Hypothalamus (tissue), 51 donors: ENCODE measurements around the gene TRPM8.

Source experiments
- DNase-seq, 51 donors: peaks; one replicate each; lab custom pipeline; 2025; lab: John Stamatoyannopoulos, UW

The TRPM8 gene

DNA sequence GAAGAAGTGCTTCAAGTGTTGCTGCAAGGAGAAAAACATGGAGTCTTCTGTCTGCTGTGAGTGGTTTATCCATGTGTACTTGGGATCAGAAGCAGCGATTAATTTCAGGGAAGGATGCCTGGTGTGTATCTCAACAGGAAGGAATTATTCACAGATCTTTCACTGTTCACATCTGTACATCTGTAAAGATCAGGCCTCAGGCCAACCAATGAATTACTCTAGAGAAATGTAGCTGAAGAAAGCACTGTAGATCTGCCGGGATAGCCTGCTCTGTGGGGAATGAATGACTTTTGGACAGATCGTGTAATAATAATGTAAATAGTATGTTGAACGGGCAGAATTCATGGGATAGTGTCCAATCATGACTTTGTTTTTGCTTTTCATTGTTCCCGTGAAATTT lies 79.3 kb downstream of the TRPM8 start:
- DNase-seq, result no peak

DNA sequence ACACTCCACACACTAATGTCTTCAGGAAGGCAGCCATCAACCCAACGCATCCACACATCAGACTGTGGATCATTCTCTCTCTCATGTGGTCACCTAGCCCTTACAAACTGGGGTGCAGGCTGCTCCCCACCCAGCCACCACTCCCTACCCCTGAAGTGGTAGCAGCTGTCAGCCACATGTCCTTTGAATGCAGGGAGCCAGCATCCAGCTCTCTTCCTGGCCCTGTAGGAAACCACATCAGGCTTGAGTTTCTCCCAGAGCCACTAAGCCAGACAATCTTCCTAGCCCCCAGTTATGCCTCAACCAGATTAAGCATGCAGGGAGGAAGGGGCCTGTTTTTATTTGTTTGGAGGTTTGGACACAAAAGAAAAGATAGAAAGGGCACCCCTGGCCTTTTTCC lies 80.5 kb downstream of the TRPM8 start:
- no peak for DNase-seq

DNA sequence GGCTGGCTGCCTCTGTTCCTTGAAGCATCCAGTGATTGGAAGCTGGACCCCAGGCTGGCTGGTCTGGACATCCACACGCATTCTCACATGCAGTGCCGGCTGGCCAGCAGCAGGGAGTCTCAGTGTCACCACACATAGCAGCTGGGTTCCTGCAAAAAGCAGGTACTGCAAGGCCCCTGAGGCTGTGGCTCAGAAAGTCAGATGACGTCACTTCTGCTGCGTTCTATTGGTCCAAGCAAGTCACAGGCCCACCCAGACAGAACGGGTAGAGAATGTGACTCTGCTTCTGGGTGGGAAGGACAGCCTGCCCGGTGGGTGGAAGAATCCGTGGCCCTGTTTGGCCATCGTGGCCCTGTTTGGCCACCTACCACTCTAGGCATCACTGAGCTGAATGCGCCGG lies 82.0 kb downstream of the TRPM8 start:
- no peak for DNase-seq

DNA sequence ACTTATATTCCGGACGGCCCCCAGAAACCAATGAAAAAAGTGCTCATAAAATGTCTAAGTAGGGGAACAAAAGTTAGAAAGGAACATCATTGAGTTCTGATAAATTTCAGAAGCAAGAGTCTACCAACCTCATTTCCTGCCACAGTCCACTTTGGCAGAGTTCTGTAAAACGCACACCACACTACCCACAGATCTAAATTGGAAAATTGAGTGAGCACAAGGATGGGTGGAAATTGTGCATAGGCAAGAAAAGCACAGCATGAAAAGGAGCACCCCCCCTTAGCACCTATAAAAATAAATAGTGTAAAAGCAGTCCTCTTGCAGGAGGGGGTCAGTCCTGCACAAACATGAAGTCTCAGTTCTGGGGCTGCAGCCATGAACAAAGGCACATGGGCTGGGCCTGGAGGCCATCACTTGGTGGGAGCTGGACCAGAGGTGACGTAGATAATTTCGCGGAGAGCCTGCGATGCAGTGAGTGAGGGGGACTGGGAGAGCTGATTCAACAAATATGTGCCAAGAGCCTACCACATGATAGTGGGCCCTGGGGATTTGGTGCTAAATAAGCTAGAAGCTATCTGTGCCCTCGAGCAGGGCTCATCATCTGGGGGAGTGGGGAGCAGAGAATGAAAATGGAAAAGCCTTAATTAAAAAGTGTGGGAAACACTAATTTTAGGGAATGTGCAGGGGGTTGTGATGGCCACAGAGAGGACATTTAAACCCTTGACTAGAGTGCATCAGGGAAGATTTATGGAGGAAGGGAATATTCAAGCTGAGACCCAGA lies 84.4 kb downstream of the TRPM8 start:
- no peak for DNase-seq

DNA sequence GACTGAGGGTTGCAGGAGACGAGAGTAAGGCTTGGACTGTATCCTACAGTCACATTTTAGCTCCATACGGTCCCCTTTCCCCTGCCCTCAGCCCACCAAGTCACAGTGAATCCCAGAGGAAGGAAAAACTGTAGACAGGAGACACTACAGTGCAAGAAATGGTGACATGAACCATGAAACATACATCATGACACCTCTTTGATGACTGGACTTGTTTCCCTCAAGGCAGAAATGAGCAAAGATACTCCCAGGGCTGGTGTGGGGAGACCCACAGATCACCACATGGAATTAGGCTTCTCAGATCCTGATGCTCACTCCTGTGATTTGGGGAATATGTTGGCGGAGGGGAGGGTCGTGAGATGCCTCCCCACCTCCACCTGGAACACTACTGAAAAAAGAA lies 85.1 kb downstream of the TRPM8 start:
- no peak for DNase-seq

DNA sequence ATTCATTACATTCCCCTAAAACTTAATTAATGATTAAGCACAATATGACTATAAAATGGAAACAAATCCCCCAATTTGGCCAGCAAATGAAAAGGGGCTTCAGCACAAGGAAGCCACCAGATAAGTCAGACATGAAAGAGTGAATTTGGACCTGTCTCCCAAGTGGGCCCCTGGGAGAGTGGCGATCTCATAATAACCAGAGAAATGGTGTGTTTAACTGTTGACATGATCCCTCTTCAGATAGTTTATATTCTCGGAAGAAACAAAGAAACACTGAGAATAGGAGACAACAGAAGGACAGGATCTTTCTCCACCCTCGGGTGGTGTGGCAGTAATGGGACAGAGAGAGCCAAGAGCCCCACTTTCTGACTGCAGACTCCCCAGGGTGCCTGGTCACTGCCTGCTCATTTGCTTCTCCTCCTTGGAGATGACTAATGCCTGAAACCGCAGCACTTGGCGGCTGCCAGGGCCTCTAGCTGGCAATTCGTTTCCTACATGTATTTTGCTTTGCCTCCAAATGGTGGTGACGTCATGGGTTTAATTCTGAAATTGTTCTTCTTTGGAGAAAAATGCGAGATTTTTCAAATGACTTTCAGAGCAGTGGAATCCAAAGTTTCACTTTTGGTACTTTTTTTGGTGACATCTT lies 86.9 kb downstream of the TRPM8 start:
- DNase-seq, result peak in 4 of 51 donors; percentile 6 to 45 (median 20)

DNA sequence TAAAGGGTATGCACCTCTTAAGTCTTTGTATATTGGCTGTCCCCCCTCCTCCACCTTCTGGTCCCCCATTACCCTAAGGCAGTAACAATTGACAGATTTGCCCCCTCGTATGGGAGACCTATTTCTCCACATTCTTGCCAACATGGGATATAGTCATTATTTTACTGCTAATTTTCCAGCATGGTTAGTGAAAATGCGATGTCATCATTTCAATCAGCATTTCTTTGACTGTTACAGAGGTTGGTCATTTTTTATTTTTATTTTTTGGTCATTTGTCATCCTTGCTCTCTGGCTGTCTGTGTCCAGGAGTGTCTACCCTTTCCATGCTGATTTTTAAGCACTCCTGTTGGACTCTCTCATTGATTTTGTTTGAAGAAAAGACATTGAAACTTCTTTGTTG lies 88.0 kb downstream of the TRPM8 start:
- no peak for DNase-seq

DNA sequence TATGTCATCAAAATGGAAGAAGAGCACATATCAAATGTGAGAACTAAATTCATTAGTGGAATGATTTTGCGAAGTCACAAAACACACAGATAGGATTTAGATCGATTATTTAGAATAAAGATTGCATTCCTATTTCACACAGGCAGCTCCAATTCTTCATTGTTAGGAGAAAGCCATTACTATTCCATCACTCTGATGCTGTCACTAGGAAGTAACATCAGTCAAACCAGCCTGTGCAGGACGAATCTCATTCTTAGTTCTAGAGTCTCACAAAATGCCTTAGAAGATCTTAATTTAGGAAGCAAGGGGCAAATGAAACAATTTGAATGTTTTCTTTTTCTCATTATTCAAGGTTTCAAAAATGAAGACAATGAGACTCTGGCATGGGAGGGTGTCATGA lies 89.3 kb downstream of the TRPM8 start:
- no peak for DNase-seq

DNA sequence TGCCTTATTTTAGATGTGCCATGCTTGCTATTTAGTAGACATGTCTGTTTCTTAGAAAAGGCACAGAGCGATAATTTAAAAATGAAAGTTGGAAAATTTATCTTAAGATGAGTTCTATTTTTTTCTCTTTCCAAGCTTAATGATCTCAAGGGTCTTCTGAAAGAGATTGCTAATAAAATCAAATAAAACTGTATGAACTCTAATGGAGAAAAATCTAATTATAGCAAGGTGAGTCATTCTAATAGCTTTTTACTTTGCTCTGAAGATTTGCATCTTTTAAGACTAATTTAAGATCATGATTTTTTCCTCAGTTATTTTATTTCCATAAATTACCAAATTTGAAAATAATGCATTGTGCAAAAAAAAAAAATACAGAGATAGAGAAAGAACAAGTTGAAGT lies 97.3 kb downstream of the TRPM8 start:
- no peak for DNase-seq

DNA sequence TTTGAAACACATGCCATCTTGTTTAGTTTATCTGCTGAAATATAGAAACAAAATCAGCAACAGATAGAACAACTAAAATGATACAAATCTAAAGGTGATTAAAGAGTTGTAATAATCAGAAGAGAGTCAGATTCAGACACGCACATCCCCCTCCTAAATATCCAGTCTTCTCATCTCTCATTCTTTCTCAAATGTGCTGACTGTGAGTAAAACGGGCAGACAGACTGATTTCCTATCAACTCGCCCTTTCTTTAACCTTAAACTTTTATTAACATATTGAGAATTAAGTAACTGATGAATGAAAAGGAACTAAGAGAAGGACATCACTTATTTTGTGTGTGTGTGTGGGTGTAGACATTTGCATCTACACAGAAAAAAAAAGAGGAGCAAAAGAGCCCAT lies 98.7 kb downstream of the TRPM8 start:
- no peak for DNase-seq

DNA sequence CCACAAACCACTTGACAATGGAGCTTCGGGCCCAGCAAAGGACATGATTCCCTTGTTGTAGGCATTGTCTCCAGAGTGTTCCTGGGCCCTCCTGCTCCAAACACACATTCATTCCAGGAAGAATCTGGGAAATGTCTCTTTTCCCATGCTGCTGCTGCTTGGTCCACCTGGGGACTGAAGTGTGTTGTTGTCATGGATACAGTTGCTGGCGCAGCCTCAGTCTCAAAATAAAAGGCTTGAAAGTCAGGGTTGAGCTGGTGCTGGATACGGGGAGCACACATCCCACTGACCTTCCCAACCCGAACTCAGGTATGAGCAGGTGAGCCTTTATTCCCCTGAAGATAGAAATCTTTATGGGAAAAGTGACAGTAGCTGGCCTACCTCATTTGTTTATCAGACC lies 102.7 kb downstream of the TRPM8 start:
- DNase-seq, result peak in 1 of 51 donors; percentile 5

DNA sequence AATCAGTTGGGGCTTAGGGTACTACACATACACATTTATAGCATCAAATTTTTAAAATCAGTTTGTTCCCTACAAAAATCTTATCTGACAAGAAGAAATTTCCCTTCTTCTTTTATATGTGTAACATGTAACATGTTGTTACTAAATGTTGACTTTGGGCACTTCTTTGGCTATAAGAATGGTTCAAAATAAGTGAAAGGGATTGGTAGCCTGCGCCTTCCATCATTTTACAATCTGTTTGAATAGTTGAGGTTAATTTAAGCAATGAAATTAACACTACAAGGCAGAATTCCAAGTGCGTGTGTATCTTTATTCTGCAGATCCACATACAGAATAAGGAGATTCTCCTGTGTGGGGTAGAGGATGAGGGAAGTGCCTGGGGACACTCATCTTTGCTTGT lies 103.2 kb downstream of the TRPM8 start:
- no peak for DNase-seq

DNA sequence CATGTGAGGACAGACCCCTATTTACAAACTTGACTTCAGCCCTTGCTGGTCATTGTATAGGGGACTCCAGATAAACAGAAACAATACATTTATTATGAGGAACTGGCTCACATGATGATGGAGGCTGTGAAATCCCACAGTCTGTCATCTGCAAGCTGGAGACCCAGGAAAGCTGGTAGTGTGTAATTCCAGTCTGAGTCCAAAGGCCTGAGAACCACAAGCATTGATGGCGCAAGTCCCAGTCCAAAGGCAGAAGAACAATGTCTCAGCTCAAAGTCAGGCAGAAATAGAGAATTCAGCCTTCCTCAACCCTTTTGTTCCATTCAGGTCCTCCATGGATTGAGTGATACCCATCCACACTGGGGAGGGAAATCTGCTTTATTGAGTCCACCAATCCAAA lies 105.3 kb downstream of the TRPM8 start:
- no peak for DNase-seq

DNA sequence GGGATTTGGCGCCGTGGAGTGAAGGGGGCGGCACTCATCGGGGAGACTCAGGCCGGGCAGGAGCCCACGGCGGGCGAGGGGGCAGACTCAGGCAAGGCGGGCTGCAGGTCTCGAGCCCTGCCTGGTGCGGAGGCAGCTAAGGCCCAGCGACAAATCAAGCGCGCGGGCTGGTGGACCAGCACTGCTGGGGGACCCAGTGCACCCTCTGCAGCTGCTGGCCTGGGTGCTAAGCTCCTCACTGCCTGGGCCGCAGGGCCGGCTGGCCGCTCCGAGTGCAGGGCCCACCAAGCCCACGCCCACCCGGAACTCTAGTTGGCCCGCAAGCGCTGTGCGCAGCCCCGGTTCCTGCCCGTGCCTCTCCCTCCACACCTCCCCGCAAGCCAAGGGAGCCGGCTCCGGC lies 107.1 kb downstream of the TRPM8 start:
- no peak for DNase-seq

DNA sequence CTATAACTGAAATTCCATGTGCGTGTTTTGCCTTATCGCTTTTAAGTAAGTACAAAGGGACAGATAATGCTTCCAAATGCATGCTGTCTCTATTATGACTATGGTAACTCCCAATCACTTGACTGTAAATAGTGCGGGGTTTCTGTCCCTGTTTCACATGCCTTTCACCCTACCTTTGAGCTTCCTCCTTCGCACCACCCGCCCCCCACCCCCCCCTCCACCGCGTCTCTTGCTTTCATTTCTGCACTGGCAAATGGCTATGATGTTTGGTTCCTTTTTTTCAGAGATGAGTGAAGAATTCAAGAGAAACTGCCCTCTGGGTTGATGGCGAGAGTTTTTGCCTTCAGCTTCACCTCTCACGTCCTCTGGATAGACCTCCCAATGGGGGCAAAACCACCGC lies 108.3 kb downstream of the TRPM8 start:
- no peak for DNase-seq

DNA sequence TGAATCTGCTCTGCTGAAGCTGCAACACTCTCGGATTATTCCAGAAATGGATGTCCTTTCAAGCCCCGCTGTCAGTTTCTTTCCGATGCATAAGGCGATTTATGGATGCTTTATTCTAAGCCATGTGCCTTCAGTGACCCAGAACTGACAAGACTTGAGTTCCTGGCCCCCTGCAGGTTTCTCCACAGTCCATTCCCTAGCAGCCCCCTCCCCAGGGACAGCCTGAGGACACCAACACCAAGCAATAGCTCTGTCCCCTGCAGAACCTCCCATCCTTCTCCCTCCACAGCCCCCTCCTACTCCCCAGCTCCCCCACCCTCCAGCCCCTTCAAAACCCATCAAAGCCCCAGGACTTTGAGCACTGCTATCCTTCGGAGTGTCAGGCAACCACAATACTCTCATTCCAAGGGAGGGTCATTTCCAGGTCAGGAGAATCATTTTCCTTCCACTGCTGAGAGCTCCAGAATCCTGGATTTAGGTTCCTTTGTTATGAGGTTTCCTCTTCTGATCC lies 108.8 kb downstream of the TRPM8 start:
- DNase-seq, result no peak

DNA sequence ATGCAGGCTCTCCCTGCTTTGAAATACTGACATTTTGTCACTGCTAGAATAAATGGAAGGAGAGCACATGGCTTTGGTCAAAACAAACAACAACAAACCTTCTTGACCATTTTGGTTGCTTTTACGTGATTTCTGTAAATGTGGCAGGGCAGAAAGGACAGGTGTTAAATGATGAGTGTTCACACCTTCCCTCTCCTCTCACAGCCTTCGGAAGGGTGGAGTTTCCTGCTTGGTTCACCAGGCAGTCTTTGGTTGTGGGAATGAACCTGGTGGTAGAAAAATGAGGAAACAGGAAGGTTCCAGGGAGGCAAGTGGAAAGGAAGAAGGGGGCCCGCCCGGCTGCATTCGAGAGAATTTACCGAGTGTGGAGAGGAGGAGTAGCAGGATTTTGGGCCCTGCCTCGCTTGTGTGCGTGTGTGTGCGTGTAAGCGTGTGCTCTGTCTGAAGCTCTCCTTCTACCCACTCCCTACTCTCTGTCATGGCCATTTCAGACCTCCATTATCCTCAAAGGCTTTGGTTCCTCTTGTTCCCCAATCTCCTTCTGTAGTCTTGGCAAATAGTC lies 109.6 kb downstream of the TRPM8 start:
- no peak for DNase-seq

DNA sequence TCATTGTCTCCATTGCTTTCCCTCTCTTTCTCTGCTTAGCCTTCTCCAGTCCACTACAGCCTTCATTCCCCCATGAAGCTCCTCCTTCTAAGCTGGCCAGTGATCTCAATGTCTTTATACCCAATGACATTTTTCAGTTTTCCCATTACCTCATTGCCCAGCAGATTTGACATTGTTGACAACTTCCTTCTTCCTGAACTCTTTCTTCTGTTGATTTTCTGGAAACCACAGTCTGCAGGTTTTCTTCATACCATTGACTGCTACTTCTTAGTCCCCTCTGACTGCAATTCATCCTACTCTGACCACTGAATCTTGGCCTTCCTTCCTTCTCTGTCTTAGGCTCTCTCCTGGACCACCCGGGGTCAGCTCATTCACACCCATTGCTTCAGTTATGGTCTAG lies 110.5 kb downstream of the TRPM8 start:
- DNase-seq, result no peak

DNA sequence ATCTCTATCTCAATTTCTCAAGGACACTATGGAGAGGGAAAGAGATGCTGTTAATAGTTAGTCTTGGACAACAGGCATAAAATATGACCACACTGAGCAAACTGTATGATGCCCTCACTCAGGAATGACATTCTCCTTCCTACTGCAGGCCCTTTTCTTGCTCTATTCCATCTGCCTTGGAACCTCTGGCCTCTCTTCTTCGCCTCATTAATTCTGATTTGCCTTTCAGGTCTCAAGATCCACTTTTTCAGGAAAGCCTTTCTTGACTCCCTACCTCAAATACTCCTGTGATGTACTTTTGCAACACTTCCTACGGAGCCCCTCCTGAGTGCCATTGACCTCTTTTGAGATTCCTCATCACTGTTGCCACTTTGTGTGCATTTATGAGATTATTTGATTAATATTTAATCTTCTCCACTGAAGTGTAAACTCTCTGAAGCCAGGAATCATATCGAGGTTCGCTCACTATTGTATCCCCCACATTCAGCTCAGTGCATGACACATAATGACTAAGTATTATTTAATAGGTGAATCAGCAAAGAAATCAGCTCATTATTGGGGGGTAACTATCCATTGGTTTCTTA lies 112.1 kb downstream of the TRPM8 start:
- no peak for DNase-seq

DNA sequence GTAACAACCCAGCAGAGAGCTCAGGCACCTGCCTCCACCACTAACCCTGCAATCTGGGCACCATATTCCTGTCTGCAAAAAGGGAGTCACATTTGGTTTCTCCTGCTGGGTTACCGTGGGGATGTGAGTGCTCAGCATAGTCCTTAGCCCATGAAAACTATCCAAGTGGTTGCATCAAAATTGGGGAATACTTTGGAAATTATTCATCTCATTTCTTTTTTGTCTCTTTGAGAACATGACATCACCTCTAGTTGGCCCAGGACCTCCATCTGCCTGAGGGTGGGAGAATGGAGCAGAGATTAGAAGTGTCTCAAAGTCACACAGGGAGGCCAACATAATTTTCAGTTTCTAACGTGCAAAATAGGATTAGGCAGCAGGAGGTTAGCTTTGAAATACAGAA lies 114.0 kb downstream of the TRPM8 start:
- no peak for DNase-seq

DNA sequence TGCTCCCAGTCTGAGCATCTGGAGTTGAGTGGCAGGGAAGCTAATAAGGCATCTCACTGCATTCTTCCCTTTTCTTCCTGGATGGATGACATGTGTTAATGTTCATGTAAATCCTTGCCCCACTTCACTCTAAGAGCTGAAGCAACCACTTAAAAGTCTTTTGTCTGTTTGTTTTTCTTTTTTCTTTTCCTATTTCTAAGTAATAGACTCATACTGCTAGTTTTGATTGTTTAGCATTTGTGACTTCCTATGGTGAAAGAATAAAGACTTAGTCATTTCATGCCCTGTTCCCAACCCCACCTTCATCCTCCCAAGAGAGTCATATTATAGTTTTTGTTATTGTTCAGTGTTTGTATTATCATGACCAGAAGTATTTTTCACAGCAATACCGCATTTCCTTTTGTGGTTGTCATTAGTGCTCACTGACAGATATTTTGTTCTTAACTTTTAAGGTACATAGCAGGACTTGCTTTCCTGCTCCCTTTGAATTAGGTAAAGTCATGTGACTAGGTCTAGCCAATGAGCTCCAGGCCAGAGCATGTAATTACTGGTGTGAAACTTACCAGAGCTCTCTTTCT lies 115.2 kb downstream of the TRPM8 start:
- DNase-seq, result no peak
